Measurements from ENCODE around the gene CCDC178.

CCDC178 gene

DNA sequence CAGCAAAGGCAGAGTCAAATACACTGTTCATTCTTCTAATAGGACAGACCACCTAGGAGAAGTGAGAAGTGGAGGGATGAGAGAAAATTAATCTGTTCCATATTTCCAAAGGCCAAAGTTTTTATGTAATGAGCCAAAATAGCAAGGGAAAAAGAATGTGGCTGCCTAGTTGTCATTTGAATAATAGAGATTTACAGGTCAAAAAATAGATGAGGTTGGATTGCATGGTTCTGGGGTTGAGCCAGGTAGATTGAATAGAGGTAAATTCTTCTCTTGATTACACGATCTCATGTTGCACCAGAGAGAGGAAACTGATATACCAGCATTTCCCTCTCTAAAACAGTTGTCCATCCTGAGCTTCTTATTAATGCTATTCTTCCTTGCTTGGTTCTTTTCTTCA, 325.8 kb downstream of the CCDC178 start:
- DNase-seq = no peak

DNA sequence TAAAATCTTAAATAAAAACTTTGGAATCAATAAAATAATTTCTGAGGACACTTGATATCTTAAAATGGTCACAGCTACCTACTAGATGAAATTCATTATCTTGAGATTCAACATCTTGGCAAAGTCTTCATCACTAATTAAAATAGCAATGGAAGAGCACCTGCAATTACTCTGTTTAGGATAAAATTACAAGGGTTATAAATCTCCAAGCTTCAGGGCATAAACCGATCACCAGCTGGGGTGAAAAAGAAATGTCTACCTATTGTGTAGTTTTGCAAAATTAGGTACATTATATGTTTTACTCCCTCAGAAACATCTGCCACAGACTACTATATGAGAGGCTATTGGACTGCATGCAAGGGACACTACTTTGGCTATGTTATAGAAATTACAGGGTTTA, 327.1 kb downstream of the CCDC178 start:
- DNase-seq = no peak

DNA sequence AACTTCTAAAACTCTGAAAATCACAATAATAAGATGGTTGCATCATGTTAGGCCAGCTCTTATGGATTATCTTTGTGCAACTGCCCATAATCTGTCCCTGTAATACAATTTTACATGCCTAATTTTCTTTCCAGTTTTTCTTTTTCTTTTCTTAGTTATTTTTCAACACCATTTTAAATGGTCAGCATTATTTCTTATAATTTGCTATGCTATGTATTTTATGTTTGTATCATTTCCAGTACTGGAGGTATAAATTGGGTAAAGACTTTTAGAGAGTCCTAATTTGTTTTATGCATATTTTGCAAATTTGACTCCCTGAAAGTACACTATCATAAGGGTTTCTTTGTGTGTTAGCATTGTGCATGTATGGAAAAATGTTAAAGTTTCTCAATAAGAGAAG, 333.0 kb downstream of the CCDC178 start:
- no peak for DNase-seq

DNA sequence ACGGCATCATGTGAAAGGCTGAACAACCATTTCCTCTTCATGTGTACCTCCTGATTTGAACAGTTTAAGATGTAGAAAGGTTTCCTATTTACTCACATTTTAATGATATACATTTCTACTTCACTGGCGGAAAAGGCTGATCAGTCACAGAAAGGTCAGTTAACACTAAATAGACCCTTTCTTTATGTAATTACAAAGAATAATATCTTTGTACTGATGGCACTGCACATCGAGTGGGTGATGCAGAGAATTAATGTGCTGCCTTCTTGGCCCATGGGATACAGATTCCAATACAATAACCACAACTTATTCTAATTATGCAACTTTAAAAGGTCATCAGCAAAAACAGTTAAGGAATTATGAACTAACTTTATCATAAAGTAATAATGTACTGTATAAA, 339.2 kb downstream of the CCDC178 start:
- DNase-seq = no peak

DNA sequence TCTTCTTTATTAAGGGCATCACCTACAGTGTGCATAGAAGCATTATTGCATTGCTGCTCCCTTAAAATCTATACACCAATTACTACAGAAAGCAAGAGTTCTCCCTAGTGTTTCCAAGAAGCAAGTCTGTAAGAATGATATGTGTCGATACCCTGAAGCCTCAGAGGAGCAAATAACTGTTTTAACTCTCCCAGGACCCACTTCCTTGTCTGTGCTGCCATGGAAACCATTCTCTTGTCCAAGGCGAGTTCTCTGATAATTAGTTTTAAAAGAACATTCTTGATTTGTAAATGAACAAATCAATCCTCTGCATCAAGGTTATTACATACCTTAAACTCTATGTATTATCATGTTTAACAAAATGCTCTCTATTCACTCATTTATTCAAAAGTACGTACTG, 340.9 kb downstream of the CCDC178 start:
- DNase-seq = no peak

DNA sequence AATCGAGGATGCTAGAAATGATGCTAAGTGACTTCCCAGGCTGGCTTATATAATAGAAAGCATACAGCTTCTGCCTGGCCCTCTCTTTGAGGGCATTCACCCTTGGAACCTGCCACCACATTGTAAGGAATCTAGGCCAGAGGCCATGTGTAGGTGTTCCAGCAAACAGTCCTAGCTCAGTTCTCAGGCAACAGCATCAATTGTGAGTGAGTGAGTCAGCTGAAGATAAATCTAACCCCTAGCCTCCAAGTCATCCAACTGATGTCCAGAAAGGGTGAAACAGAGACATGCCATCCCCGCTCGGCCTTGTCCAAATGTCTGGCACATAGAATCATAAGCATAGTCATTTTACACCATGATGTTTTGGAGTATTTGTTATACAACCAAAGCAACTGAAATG, 343.4 kb downstream of the CCDC178 start:
- DNase-seq = no peak

DNA sequence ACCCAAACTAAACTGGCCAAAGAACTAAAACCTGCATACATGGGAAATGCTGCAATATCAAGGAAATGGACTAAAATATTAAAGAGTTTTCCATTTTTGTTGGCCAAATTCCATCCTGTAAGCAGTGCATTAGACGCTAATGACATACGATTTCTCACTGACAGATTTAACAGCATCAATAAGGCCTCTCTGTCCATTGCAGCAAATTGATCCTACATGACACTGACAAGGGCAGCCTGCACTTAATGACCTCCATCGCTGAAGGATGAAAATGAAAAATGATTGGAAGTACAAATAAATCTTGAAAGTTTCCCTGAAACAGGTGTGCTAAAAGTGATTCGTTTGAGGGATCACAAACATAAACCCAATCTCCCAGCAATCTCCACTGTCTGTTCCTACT, 350.1 kb downstream of the CCDC178 start:
- DNase-seq = no peak

DNA sequence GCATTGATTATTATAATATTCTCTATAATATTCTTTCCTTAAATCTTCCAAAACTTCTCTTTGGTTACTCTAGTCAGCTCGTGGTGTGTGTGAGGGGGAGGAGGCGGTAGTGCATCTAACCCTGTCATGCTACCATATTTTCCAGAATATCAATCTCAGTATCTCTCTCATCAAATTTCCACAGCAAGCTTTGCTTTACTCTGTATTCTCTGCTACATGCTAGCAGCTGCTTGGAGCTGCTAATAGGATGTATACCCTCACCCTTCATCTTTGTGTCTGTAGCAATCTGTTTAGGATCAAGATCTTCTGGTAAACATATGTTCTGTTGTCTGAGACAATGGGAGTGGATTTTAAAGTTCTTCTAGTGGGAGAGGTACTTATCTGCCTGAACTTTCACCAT, 363.9 kb downstream of the CCDC178 start:
- DNase-seq = no peak

DNA sequence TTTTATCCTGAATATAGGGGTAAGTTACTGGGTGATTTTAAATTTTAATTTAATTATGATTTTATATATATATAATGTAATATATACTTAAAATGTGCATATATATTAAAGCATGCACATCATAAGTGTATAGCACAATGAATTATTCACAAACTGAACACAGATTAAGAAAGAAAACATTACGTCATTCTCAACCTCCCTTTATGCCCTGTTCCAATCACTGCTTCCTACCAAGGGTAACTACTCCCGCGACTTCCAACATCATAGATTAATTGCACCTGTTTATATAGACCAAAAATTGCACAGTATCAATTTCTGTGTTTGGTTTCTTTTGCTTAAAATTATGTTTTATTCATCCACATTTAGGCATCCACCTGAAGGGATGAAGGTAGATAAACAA, 366.4 kb downstream of the CCDC178 start:
- no peak for DNase-seq

DNA sequence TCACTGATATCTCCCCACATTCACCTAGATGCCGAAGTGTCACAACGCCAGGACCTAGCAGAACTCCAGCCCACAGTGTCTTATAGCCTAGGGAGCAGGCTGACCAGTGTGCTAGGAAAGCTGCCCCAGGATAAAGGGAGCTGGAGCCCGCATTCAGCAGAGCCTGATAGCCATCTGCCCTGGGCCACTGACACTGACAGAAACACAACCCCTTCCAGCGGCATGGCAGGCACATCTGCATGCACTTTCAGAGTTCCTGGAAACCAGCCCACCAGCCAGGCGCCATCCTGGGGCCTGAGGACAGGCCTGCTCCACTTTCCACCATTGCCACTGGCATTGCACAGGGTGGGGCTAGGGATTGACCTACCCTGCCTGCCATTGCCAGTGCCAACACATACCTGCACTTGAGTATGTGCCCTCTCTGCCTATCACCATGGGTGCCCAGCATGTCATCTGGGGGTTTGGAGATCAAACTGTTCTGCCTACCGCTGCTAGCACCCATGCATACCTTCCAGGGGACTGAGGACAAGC, 377.6 kb downstream of the CCDC178 start:
- no peak for DNase-seq

DNA sequence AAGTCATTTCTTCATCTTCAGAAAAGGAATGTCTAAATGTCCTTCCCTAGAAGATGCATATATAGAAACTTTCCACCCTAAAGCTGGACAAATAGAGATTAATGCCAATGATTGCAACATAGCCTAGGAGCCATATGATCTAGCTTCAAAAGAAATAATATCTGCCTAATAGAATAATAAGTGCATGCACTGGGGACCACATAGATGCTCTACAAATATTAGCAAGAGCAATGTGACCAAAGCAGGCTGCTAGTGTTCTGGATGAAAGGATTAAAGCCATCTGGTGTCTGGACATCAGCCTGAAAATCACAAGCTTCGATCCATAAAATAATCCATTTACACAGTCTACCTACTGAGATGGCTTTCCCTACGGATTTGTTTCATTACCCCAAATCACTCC, 387.6 kb downstream of the CCDC178 start:
- DNase-seq = no peak

DNA sequence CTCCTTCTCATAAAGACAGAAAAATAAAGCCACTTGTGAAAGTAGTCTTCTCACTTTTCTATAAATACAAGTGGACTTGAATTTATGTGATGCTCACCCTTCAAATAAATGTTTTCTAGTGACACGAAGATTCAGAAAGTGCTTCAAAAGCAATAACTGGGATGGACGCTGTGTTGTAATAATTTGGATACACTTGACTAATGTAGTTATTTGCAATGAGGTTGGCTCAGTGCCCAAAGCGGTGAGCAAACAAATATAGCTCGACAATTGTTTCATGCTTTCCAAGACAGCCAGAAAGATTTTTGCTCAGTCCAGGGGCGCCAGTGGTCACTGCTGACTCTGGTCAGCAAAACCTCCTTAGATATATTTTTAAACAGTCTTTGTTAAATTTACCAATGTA, 389.1 kb downstream of the CCDC178 start:
- no peak for DNase-seq

DNA sequence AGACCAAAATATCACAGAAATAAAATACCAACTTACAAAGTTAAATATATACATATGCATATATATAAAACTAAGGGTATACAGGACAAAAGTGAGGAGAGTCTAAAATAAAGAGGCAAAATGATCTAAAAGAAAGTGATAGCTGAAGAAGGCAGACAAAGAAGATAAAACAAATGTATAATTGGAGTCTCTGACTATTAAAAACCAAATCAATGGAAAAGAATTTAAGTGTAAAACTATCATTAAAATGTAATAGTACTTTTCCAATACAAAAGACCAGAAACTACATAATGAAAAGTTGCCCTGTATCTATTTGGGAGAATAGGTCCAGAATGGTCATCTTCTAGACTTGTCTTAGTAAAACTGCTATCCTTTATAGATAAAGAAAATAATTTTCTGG, 400.3 kb downstream of the CCDC178 start:
- no peak for DNase-seq

DNA sequence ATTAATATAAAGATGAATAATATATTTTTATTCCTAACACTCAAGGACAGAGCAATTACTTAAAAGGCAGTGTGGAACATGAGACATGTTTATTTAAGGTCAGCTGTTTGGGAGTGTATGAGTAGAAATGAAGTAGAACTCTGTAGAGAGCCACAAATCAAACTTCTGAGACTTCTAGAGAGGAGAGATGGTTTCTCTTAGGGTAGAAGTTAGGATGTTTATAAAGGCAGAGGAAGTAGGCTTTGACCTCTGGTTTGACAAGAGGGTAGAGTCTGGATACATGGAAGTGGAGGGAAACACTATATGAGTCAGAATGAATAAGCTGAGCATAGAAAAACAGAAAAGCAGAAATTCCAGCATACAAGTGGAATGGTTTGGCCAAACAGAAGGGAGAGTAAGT, 405.6 kb downstream of the CCDC178 start:
- no peak for DNase-seq

DNA sequence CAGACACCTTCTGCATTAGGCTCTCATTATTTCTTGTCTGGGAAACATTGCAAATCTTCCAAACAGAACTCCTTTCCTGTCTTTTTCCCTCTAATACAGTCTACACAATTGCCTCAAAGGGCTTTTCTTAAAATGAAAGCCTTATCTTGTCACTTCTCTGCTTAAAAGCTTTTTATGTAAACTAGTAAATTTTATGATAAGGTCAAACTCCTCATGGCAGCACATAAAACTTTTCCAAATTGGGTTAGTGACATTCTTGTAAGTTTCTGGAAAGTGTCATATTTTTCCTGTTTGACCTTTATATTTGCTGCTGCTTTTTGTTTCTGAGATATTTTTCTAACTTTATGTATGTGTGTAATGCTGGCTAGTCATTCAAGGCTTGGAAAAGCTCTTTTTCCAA, 406.3 kb downstream of the CCDC178 start:
- no peak for DNase-seq

DNA sequence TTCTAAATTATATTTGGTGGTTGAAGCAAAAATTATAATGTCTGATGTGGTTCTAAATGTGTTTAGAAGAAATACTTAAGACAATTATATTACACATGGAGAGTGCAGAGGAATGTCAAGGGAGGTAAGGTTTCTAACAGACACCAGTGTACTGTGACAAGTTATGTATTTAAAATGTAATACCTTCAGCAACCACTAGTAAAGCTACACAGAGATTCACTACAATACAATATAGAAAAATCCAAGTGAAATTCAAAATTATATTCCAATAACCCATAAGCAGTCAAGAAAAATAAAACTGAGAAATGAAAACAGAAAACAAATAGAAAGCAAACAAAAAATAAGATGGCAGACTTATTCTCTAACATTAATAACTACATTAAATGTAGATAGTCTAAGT, 418.2 kb downstream of the CCDC178 start:
- DNase-seq = no peak

DNA sequence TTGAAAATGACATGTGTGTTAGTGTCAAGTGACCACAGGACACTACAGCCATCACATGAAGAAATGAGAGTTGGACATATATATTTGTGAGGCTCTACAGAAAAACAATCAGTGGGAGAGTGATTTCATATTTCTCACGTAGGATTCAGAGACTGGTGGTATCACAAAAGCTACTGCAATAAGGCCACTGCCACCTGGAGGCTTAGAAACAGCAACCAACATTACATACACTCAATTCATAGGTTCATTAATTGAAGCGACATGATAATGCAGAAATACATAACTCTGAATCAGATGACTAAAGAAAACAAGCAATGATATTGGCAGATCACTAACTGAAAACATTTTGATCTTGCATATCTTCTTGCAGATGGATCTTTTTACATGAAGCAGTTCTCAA, 419.6 kb downstream of the CCDC178 start:
- no peak for DNase-seq

DNA sequence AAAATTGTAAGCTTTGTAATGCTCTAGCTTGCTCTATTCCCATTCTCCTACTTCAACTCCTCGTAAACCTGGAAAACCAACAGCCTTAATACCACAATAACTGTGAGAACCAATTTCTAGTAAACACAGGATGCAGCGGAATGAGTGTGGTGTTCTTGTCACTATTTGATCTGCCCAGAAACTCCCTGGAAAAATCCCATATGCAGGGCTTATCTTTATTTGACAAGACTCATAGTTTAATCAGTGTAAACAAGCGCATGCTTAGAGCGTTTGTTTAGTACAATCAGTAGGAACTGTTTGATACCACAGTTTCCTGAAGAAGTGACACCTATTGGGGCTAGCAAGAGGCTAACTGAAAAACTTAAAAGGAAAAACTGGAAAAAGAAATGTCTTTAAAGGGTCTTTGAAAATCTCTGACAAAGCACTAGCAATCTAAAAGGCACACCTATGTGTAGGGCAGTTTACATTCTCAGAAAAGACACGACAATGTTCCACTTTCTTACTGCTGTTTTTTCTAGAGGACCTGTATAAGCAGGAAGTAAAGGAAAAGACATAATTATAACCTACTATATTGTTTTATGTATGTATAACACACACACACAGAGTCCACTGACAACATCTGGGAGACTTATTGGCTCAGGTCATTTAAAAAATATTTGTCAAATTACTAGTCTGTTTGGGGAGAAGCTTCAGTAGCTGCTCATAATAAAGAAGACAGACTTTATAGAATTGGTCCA, 426.3 kb downstream of the CCDC178 start:
- DNase-seq = no peak

DNA sequence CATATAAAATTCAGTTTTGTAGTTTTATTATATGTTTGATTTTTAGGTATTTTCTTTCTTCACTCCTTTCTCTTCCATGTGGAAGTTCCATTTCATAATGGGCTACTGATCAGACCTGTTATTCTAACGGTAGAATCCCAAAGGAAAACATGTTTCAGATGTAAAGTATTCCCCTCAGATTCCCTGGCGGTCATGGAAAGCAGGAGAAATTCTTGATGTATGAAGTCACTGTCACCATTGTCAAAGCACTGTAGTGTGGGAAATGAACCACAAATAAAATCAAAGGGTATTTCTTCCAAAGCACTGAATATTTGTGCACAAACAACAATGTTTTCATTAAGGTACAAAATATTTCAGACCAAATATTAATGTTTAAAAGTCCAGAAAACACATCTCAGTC, 430.4 kb downstream of the CCDC178 start:
- no peak for DNase-seq

DNA sequence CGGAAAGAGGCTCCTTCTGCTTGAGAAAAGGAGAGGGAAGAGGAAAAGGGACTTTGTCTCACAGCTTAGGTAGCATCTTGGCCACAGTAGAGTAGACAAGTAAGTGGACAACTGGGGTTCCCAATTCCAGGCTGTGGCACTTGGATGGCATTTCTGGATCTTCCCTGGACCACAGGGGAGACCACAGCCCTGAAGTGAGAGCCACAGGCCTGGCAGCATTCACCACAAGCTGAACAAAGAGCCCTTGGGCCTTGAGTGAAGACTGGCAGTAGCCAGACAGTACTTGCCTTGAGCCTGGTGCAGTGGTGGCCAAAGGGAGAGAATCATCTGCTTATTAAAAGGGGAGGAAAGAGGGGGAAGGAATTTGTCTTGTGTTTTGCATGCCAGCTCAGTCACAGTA, 441.6 kb downstream of the CCDC178 start:
- no peak for DNase-seq

DNA sequence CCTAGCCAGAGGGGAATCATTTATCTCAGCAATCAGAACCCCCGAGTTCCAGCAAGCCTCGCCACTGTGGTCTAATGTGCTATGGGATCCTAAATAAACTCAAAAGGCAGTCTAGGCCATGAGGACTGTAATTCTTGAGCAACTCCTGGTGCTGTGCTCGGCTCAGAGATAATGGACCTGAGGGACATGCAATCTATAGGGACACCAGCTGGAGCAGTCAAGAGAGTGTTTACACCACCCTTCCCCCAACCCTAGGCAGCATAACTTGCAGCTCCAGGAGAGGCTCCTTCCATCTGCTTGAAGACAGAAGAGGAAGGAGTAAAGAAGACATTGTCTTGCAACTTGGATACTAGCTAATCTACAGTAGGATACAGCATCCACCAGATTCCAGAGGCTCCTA, 442.2 kb downstream of the CCDC178 start:
- no peak for DNase-seq

DNA sequence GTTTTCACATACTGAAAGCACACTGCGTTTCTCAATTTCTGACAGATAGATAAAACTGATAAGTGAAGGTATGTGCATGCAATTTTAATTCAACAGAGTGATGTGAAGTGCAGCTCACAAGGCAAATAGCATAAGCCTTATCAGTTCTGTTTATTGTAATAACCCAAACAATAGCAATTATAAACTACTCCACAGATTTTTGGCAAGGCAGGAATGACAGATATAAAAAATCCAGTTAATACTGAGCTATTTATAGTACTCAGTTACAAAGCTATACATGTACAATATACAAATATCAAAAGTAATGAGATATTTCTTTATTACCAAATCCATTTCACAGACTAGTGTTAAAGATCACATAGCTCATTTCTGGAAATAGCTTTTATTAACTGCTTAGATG, 456.8 kb downstream of the CCDC178 start:
- DNase-seq = no peak

DNA sequence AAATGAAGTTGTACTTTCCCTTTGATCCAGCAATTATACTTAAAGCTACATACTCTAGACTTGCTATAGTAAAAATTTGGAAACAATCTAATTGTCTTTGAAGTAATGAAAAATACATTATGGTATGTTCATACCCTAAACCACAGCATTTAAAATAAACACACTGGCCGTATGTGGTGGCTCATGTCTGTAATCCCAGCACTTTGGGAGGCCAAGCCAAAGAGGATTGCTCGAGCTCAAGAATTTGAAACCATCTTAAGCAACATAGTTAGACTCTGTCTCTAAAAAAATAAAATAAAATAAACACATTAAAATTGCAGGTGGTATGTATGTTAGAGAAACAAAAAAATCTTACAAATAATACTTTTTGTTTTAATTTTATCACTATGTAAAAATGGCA, 459.6 kb downstream of the CCDC178 start:
- no peak for DNase-seq

DNA sequence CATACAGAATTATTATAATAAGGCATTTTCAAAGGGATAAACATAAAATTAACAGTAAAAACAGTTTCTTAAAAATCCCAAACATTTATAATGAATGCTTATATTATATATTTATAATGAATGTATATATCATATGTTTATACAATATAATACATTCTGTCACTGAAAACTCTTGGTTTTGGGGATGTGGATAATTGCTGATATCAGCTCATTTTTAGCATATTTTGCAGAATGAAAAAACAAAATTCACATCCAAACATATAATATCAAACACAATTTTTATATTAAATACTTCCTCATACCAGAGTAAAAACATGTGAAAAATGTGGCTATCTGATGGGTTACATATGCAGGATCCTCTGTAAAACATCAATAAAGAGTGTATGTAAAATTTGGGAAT, 465.0 kb downstream of the CCDC178 start:
- DNase-seq = no peak

DNA sequence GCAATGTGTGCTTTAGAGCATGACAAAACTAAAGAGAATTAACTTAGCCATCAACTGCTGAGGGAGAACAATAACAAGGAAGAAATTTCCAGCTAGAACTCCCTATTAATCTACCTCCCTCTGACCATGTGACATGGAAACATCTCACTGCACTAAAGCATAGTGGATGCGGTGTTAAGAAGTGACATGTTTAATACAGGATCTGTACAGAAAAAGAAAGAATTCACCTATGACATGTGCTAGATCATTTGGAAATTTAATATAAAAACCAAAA, 465.4 kb downstream of the CCDC178 start:
- DNase-seq = no peak
